Chondrocyte (in vitro differentiated cells): Measurements from ENCODE around the gene PAQR6. TPM values are rescaled to one million over a fixed set of nuclear protein-coding genes. Genes with fewer than 3 reads are reported as not detected.
A peak's percentile ranks its signal among the peaks of the same experiment; 100 is the strongest.

ENCODE experiments used
- DNase-seq: peaks from one replicate; pipeline ENCODE4 v3.0.0; 2021; ENCODE audit warnings: mixed read lengths, low spot score
- H3K27ac Mint-ChIP-seq: one replicate; pipeline ENCODE4 v1.8.0; 2021; ENCODE audit warnings: mild to moderate bottlenecking, moderate library complexity, mixed read lengths; ENCODE audit not compliant: unreplicated experiment
- H3K27me3 Mint-ChIP-seq: 2 replicates; pipeline ENCODE4 v1.8.0; 2021; ENCODE audit warnings: low read depth, mixed read lengths
- H3K36me3 Mint-ChIP-seq: 2 replicates; pipeline ENCODE4 v1.8.0; 2021; ENCODE audit warnings: low read depth, mixed read lengths
- H3K4me1 Mint-ChIP-seq: 2 replicates; pipeline ENCODE4 v1.8.0; 2021; ENCODE audit warnings: low read depth, mild to moderate bottlenecking, mixed read lengths
- H3K4me3 Mint-ChIP-seq: one replicate; pipeline ENCODE4 v1.8.0; 2021; ENCODE audit warnings: mild to moderate bottlenecking, moderate library complexity, mixed read lengths; ENCODE audit not compliant: unreplicated experiment
- H3K9me3 Mint-ChIP-seq: 2 replicates; pipeline ENCODE4 v1.8.0; 2021; ENCODE audit warnings: low read depth, mixed read lengths
- long read RNA-seq: library from polyadenylated mRNA; stranded (forward); transcript quantifications from one replicate; pipeline ENCODE4 v2.0.0, GENCODE V29; 2021
- total RNA-seq: library from RNA; stranded (reverse); gene quantifications from 3 replicates; pipeline ENCODE4 v1.2.1, GENCODE V29; 2021
- TF ChIP-seq, protein P1 (sequence below): fragments of 200-600 bp; sonication (generic); IDR thresholded peaks from 2 replicates; pipeline ENCODE4 v1.5.0; 2021; ENCODE audit warnings: antibody characterized with exemption, mild to moderate bottlenecking, moderate library complexity

The PAQR6 gene
- 4.9 to 6.9 TPM (median 4.9 TPM) in 3 replicates for total RNA-seq
- long read RNA-seq, partial matches to known transcripts, result 1 of 1 reads
- long read RNA-seq, other reads (novel, unspliced or antisense), result 0 of 1 reads

DNA sequence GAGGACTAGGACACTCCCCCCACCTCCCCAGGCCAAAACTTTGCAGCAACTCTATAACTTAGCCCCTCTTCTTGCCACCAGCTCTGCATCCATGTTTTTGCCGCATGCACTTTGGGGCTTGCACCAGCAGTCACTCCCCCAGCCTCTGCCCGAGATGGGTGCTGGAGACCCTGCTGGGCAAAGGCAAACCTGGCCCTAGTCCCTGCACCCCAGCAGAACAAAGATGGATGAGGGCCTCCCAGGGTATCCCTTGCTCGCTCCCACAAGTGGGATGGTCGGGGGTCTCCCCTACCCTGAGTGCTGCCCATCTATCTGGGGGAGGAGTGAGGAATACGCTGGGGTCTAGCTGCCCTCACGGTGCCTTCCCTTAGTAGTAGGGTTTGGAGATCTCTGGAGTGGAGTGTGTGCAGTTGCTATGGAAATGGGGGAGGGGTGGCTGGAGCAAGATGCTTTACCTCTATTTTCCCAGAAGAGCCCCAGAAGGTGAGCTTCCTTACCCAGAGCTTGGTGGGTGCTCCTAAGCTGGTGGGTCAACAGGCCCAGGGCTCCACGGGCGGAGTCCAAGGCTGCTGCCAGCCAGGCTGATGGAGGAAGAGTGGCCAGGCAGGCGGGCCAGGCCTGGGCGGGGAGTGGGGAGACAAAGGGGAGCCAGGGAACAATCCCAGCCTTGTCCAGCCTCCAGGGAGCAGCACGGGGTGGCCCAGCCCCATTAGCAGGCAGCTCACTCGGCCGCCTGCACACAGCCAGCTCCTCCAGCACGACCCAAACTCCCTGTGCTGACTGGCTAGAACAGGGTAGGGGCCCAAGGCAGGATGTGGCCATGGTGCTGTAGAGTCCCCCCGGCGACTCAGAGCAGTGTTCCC lies at the start of gene PAQR6:
Gene PAQR6, minus strand, starts transcription at position 597 of the 863 bp plus-strand sequence. CDS start 1,325 bp downstream, outside the sequence.
- no peak for DNase-seq
- Mint-ChIP-seq H3K36me3 (peaks cover 8% of the 10 kb centered on the region), H3K4me1 (no peaks in the 10 kb centered on the region), H3K4me3 (no peak within 1 kb of the TSS), H3K27me3 (no peaks in the 10 kb centered on the region), H3K27ac (peak within 1 kb of the TSS; percentile 12), H3K9me3 (no peaks in the 10 kb centered on the region)
- TF ChIP-seq, protein P1, sequence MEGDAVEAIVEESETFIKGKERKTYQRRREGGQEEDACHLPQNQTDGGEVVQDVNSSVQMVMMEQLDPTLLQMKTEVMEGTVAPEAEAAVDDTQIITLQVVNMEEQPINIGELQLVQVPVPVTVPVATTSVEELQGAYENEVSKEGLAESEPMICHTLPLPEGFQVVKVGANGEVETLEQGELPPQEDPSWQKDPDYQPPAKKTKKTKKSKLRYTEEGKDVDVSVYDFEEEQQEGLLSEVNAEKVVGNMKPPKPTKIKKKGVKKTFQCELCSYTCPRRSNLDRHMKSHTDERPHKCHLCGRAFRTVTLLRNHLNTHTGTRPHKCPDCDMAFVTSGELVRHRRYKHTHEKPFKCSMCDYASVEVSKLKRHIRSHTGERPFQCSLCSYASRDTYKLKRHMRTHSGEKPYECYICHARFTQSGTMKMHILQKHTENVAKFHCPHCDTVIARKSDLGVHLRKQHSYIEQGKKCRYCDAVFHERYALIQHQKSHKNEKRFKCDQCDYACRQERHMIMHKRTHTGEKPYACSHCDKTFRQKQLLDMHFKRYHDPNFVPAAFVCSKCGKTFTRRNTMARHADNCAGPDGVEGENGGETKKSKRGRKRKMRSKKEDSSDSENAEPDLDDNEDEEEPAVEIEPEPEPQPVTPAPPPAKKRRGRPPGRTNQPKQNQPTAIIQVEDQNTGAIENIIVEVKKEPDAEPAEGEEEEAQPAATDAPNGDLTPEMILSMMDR, result no peak

DNA sequence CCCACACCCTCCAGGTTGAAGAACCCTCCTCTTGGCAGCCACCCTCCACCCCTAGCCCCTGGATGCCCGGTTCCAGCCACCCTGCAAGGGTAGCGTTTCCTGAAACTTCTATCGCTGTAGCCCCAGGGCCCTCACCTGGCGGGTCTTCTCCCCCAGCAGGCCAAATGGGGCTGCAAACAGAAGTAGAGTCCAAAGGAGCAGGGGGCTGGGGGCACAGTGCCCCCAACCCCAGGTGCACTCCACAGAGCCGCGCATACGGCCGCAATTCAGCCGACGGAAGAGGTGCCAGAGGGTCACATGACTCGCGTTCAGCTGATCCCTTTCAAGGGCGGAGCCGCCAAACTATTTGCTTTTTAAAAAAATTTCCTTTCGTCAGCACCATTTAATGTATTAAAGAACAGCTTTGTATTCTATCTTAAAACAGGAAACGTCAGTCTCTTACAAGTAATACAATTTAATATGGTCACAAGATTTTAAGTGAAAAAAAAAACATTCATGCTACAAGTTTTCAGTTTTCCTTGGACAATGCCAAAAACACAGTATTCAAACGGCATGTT lies 47.6 kb upstream of the PAQR6 start, which contains the start of gene GLMP:
Gene GLMP, minus strand, starts transcription at position 289 of the 557 bp plus-strand sequence. Its CDS starts 34 bp downstream, at position 255.
- Mint-ChIP-seq H3K4me1 (peaks cover 41% of the 10 kb centered on the region), H3K4me3 (peak within 1 kb of the TSS; percentile 87), H3K27me3 (no peaks in the 10 kb centered on the region), H3K36me3 (peaks cover 2% of the 10 kb centered on the region), H3K9me3 (no peaks in the 10 kb centered on the region), H3K27ac (peak within 1 kb of the TSS; percentile 87)
- no peak for DNase-seq
- TF ChIP-seq, protein P1, result no peak

DNA sequence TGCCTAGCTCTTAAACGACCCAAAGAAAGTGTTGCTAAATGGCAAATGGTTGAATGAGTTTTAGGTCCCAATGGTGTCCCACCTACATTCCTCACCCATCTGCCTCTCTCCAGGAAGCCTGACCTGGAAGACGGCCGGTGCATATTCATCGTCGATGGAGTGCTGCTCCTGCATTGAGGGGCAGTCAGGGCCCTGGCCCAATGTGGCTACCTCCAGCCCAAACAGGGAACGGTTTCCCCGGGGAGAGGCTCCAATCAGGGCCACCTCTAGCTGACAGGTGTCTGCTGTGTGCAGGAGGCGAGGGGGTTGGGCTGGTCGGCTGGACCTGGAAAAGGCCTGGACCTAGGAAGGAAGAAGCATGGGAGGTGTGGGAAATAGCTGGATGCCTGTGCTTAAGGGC lies 46.0 kb upstream of the PAQR6 start:
- Mint-ChIP-seq H3K36me3 (peaks cover 4% of the 10 kb centered on the region), H3K9me3 (no peaks in the 10 kb centered on the region), H3K27ac (no peak overlapping the region), H3K4me1 (peaks cover 48% of the 10 kb centered on the region), H3K4me3 (no peak overlapping the region), H3K27me3 (no peaks in the 10 kb centered on the region)
- TF ChIP-seq, protein P1, result no peak
- DNase-seq, result no peak

GRCh38 chr1:156293098-156293434 lies 45.2 kb upstream of the PAQR6 start:
- no peak for DNase-seq
- no peak overlapping the region for H3K4me3 Mint-ChIP-seq
- TF ChIP-seq, protein P1, result no peak
- peaks cover 48% of the 10 kb centered on the region for H3K4me1 Mint-ChIP-seq
- peaks cover 4% of the 10 kb centered on the region for H3K36me3 Mint-ChIP-seq
- H3K9me3 Mint-ChIP-seq, result no peaks in the 10 kb centered on the region
- peak overlapping the region; percentile 74 for H3K27ac Mint-ChIP-seq
- no peaks in the 10 kb centered on the region for H3K27me3 Mint-ChIP-seq

- H3K4me3 Mint-ChIP-seq, result peak overlapping the region; percentile 97
- H3K4me1 Mint-ChIP-seq, result peaks cover 48% of the 10 kb centered on the region
- TF ChIP-seq, protein P1, result no peak
- H3K27ac Mint-ChIP-seq, result peak overlapping the region; percentile 98
- no peaks in the 10 kb centered on the region for H3K27me3 Mint-ChIP-seq
- no peaks in the 10 kb centered on the region for H3K9me3 Mint-ChIP-seq
- H3K36me3 Mint-ChIP-seq, result peaks cover 4% of the 10 kb centered on the region
- peak; percentile 97 for DNase-seq
Observed at GRCh38 chr1:156291226-156292061, 43.6 kb upstream of the PAQR6 start.
